ENCODE results near the gene CPXM1.
"Not testable (repeated sequence)": the region's sequence is repeated elsewhere in the genome, so short reads cannot be mapped to it uniquely, and the experiment has no call there.

Gene CPXM1

DNA sequence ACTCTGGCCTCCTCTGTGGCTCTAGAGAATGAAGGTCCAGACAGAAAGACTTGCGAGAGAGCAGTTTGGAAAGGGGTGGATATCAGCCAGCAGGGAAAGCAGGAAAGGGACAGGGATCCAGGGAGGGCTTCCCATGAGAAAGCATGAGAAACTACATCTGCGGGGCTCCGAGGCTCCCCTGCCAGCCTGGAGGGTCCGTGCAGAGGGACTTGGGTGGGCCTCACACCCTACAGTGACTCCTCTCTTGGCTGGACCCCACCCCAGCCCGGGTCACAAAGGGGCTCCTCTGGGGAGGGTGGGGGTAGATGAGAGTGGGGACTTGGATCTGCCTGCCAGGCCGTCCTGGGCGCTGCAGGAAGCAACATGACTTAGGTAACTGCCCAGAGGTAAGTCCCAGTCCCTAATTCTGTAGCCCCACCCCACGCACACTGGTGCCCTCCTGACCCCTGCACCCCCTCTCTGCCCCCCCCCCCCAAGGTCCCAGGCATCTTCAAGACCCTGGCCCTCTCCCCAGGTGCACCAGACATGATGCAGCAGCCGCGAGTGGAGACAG is 15.7 kb upstream of the CPXM1 start, which contains the start of gene TMEM239:
TSS of gene TMEM239 (plus strand) at position 335 of the 553 bp plus-strand sequence. CDS start at position 526, 191 bp downstream.
- Mint-ChIP-seq H3K4me3 (no peak within 1 kb of the TSS), H3K36me3 (no peaks in the 10 kb centered on the region), H3K27ac (peak within 1 kb of the TSS; percentile 64), H3K4me1 (peaks cover 9% of the 10 kb centered on the region), H3K9me3 (peaks cover 5% of the 10 kb centered on the region), H3K27me3 (peaks cover 88% of the 10 kb centered on the region)
- CTCF ChIA-PET, result interaction anchor here (0.9 to 1.5 kb wide), 3 partner anchors 8 to 185 kb away, joined by 3 to 5 read pairs (median 3); no protein-coding TSS in a partner anchor
- no peak for DNase-seq

DNA sequence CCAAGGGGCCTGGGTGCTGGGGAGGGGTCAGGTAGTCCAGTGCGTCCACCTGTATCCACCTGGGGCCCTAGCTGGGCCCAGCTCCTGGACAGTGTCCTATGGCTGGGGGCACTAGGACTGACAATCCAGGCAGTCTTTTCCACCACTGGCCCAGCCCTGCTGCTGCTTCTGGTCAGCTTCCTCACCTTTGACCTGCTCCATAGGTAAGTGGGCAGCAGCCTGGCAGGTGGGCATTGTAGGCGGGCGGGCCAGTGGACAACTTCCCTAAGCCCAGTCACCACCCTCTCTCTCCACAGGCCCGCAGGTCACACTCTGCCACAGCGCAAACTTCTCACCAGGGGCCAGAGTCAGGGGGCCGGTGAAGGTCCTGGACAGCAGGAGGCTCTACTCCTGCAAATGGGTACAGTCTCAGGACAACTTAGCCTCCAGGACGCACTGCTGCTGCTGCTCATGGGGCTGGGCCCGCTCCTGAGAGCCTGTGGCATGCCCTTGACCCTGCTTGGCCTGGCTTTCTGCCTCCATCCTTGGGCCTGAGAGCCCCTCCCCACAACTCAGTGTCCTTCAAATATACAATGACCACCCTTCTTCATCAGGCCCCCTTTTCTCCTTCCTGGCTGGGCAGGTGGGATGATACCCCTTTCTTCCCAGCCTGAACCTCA is 14.9 kb upstream of the CPXM1 start:
- Mint-ChIP-seq H3K9me3 (peaks cover 5% of the 10 kb centered on the region), H3K27me3 (peaks cover 85% of the 10 kb centered on the region), H3K4me3 (no peak overlapping the region), H3K27ac (no peak overlapping the region), H3K36me3 (no peaks in the 10 kb centered on the region), H3K4me1 (peaks cover 6% of the 10 kb centered on the region)
- CTCF ChIA-PET, result no interaction called here
- no peak for DNase-seq

DNA sequence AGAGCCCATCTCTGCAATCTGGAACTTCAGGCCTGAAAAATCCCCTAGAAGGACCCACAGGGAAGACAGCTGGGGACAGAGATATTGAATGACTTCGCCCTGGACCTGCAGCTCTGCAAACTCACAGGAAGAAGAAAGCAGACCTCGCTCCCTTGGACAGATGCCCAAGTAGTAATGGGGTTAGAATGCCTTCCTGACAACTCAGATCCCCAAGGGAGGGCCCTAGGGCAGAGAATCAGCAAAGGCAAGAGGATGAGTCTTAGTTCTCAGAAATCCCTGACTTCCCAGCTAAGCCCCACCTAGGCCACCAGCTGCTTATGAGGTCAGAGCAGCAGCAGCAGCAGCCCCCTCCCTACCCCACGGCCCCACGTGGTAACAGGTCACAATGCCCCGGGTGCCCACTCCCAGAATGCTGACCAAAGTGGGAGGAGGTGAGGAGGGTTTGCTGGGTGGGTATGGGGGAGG is 14.2 kb upstream of the CPXM1 start, which contains the start of gene C20orf141:
TSS of gene C20orf141 (plus strand) at position 401 of the 465 bp plus-strand sequence. CDS start 198 bp downstream, outside the sequence.
- Mint-ChIP-seq H3K4me3 (no peak within 1 kb of the TSS), H3K4me1 (no peaks in the 10 kb centered on the region), H3K27me3 (peaks cover 85% of the 10 kb centered on the region), H3K27ac (peak within 1 kb of the TSS; percentile 64), H3K36me3 (no peaks in the 10 kb centered on the region), H3K9me3 (peaks cover 5% of the 10 kb centered on the region)
- DNase-seq, result no peak
- CTCF ChIA-PET, result no interaction called here

DNA sequence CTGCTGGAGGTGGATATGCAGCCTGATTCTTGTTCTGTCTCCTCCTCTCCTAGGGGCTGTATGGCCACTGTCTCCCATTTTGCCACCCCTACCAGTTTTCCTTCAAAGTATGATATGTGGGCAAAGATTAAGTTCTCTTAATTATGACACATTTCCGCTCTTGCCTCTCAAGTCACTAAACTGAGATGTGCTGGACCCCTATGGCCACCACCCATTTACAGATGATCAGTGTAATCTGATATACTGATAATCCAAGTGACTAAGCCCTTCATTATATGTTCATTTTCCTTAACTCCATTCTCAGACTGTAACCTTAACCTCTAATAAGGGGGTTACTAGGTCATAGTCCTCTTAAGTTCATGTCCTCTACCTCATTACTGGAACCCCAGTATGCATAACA is 13.6 kb upstream of the CPXM1 start:
- Mint-ChIP-seq H3K27me3 (peaks cover 85% of the 10 kb centered on the region), H3K27ac (no peak overlapping the region), H3K4me3 (no peak overlapping the region)

DNA sequence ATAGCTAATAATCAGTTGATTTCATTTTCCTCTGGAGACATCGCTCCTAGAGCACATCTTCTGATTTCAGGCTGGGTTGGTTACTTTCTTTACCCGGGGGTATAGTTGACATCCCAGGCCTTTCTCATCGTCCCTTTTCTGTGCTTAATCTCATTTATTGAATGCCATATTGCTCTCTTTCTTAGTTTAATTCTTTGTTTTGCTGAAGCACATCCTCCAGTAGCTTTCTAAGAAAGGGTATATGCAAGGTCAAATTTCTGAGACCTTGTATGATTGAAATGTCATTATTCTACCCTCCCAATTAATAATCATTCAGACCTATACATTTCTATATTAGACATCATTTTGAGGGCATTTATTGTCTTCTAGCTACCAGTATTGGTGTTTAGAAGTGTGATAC is 11.8 kb upstream of the CPXM1 start:
- Mint-ChIP-seq H3K27ac (no peak overlapping the region), H3K27me3 (peaks cover 85% of the 10 kb centered on the region), H3K36me3 (no peaks in the 10 kb centered on the region), H3K4me1 (no peaks in the 10 kb centered on the region), H3K9me3 (peaks cover 5% of the 10 kb centered on the region), H3K4me3 (no peak overlapping the region)
- no peak for DNase-seq
- CTCF ChIA-PET, result no interaction called here

More for the DNA sequence above, 13.6 kb upstream of the CPXM1 start:
- H3K4me1 Mint-ChIP-seq, result no peaks in the 10 kb centered on the region
- CTCF ChIA-PET, result no interaction called here
- H3K9me3 Mint-ChIP-seq, result peaks cover 5% of the 10 kb centered on the region
- H3K36me3 Mint-ChIP-seq, result no peaks in the 10 kb centered on the region
- DNase-seq, result no peak

DNA sequence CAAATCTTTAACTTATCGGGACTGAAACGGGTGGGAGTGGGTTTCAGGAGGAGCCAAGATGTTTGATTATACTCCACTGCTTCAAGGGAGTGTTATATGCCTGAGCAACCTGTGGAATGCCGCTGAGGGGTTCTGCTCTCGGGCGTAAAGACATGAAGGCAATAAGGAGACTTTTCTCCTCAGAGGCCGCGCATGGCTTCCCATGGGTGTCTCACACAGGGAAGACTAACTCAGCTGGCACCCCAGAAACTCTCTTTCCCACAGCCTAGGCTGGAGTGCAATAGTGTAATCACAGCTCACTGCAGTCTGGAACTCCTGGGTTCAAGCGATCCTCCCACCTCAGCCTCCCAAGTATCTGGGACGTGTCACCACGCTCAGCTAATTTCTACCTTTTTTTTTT is 9.3 kb upstream of the CPXM1 start:
- peaks cover 87% of the 10 kb centered on the region for H3K27me3 Mint-ChIP-seq
- no peaks in the 10 kb centered on the region for H3K36me3 Mint-ChIP-seq
- no peaks in the 10 kb centered on the region for H3K4me1 Mint-ChIP-seq
- H3K4me3 Mint-ChIP-seq, result no peak overlapping the region
- no peak for DNase-seq
- H3K9me3 Mint-ChIP-seq, result peaks cover 5% of the 10 kb centered on the region
- CTCF ChIA-PET, result no interaction called here
- no peak overlapping the region for H3K27ac Mint-ChIP-seq

DNA sequence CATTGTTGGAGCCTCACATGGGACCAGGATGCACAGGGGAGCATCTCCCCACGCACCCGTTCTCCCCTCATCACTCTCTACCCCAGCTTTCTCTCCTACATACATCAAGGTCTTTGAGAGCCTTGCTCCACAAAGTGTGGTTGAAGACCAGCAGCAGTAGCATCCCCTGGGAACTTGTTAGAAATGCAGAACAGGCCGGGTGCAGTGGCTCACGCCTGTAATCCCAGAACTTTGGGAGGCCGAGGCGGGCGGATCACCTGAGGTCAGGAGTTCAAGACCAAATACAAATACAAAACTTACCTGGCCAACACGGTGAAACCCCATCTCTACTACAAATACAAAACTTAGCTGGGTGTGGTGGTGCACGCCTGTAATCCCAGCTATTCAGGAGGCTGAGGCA is 7.5 kb upstream of the CPXM1 start:
- DNase-seq, H3K27ac Mint-ChIP-seq, H3K36me3 Mint-ChIP-seq, H3K9me3 Mint-ChIP-seq, H3K4me3 Mint-ChIP-seq, H3K4me1 Mint-ChIP-seq: not testable (repeated sequence)
- CTCF ChIA-PET, result interaction anchor here (0.9 kb wide), 1 partner anchor 9 kb away, joined by 3 read pairs; the partner anchor contains the start of gene TMEM239
- H3K27me3 Mint-ChIP-seq, result peaks cover 90% of the 10 kb centered on the region

DNA sequence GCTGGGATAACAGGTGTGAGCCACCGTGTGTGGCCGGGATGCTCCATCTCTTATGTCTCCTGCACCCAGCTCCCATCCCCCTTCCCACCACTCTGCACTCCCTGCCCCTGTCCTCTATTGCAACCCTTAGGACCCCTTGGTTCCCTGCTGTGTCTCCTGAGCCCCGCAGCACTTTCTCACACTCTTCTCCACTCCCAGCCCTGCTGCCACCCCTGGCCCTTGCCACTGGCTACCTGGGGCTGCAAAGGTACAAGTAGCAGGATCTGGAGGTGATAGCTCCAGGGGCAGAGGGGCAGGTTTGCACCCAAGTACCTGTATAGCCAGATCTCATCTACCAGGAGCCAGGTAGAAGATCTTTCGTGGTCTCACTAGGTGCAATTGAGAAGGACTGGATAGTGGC is 6.6 kb upstream of the CPXM1 start:
- CTCF ChIA-PET, result no interaction called here
- Mint-ChIP-seq H3K27me3 (peaks cover 94% of the 10 kb centered on the region), H3K4me1 (no peaks in the 10 kb centered on the region), H3K9me3 (peaks cover under 1% of the 10 kb centered on the region), H3K36me3 (no peaks in the 10 kb centered on the region), H3K27ac (no peak overlapping the region), H3K4me3 (no peak overlapping the region)
- no peak for DNase-seq

DNA sequence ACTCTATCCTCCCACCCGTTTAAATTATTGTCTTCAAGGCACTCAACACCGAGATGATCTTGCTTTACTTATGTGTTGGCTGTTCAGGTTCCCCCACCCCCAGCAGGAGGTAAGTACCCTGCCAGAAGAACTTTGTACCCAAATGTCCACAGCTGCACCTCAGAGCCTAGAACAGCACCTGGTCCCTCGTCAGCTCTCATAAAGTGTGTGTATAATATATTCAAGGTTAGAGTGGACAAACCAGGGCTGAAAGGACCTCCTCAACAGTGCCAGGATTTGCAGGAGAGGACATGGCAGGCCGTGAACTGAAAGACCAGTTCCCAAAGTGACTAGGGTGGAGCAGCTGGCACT is 5.9 kb upstream of the CPXM1 start:
- H3K36me3 Mint-ChIP-seq, result no peaks in the 10 kb centered on the region
- peaks cover 96% of the 10 kb centered on the region for H3K27me3 Mint-ChIP-seq
- H3K27ac Mint-ChIP-seq, result no peak overlapping the region
- no peak for DNase-seq
- peaks cover 2% of the 10 kb centered on the region for H3K4me1 Mint-ChIP-seq
- no peaks in the 10 kb centered on the region for H3K9me3 Mint-ChIP-seq
- H3K4me3 Mint-ChIP-seq, result no peak overlapping the region
- CTCF ChIA-PET, result interaction anchor here (1.1 kb wide), 1 partner anchor 53 kb away, joined by 3 read pairs; no protein-coding TSS in a partner anchor

DNA sequence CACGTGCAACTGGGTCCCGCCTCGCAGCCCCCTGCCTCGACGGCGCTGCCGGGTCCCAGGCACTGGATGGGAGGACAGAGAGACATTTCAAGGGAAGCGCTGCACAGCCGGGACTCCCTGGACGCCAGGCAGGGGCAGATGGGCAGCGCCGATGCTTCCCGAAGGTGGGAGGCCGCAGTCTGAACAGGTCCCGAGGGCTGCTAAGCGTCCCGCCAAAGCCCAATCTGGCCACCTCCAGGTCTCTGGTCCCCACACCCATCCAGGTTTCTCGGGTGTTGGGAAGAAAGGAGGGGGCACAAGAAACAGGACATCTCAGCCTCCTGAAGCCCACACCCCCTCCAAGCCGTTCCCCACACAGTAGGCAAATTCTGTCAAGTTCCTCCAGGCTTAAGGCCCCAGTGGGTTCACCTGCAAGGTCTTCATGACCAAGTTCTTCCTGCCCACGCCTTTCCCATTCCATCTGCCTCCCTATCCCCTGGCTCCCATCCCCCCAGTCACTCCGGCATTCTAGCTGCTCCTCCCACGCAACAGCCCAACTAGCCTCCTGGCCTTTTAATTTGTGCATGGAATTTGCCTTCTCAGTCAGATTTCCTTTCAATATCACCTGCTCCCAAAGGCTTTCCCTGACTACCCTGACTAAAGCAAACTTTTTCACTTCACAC is 5.4 kb upstream of the CPXM1 start:
- H3K27me3 Mint-ChIP-seq, result peaks cover 97% of the 10 kb centered on the region

DNA sequence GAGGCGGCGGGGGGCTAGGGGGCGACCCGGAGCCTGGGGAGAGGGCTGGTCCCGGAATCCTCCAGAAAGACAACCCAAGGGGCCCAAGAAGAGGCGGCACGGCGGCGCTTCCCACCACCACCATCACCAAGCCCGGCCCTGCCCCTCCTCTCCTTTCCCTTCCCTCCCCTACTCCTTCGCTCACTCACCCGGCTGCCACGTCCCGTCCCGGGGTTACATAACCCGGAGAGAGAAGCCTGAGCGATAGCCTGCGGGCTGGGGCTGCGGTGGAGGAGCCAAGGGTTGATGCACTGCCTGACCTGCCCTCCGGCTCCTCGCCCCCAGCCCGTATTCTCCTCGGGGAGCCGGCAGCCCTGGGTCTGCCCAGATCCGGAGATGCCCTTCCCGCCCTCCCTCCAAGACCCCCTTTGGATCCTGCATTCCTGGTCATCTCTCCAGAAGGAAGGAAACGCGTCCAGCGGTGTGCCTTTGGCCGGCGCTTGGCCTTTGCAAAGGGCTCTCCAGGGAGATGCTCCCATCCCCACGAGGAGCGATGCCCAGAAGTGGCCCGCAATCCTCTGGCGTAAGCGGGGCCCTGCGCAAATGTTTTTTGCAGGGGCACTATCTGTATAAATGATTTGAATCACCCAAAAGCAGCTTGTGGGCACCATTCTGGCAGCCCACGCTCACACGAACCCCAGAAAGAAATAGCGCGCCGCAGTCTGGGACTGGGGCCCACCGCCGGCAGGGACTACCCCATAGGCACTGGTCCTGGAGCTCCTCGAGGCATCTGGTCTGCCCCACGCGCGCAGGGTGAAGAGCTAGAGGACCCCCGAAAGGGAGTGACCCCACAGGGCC is 4.6 kb upstream of the CPXM1 start:
- Mint-ChIP-seq H3K27me3 (peaks cover 99% of the 10 kb centered on the region), H3K9me3 (no peaks in the 10 kb centered on the region), H3K4me1 (peaks cover 10% of the 10 kb centered on the region), H3K27ac (no peak overlapping the region), H3K36me3 (peaks cover under 1% of the 10 kb centered on the region), H3K4me3 (no peak overlapping the region)
- no peak for DNase-seq
- CTCF ChIA-PET, result interaction anchor here (1.1 kb wide), 1 partner anchor 52 kb away, joined by 3 read pairs; no protein-coding TSS in a partner anchor

More for the DNA sequence above, 5.4 kb upstream of the CPXM1 start:
- Mint-ChIP-seq H3K4me1 (peaks cover 7% of the 10 kb centered on the region), H3K9me3 (no peaks in the 10 kb centered on the region), H3K36me3 (no peaks in the 10 kb centered on the region), H3K27ac (no peak overlapping the region), H3K4me3 (no peak overlapping the region)
- CTCF ChIA-PET, result interaction anchor here (1.1 kb wide), 1 partner anchor 53 kb away, joined by 3 read pairs; no protein-coding TSS in a partner anchor
- no peak for DNase-seq

DNA sequence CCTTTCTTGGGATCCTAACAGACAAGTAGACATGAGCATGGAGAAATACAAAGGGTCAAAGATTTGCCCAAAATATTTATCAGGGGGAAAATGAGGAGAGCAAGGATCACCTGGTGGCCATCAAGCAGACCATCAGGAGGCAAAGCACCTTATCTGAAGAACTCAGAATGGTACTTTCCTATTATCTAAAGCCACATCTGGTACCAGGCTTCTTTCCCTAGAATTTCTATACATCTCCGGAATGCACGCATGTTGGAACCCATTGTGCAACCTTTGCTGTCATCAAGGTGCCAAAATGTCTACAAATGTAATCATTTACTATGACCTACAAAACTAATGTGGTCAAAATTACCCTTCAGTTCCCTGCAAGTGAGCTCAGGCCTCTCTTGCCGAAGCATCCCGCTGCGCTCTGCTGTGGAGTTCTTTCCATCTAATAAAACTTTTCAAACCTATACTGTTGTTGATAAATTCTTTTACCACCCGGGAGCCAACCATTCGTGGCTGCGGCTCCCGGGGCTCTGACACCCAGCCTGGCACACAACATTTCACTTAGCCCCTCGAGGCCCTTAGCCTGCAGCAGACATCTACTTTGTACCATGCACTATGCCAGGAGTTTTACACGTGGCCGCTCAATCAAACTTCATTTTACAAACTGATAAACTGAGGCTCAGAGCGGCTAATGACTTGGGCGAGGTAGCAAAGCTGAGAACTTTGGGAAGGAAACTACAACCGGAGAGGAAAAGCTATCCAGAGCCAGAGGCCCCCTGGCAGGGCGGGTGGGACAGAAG is 3.8 kb upstream of the CPXM1 start:
- Mint-ChIP-seq H3K27ac (no peak overlapping the region), H3K4me1 (peaks cover 19% of the 10 kb centered on the region), H3K36me3 (peaks cover 4% of the 10 kb centered on the region), H3K27me3 (peaks cover 99% of the 10 kb centered on the region), H3K9me3 (no peaks in the 10 kb centered on the region), H3K4me3 (no peak overlapping the region)
- no peak for DNase-seq
- CTCF ChIA-PET, result no interaction called here

DNA sequence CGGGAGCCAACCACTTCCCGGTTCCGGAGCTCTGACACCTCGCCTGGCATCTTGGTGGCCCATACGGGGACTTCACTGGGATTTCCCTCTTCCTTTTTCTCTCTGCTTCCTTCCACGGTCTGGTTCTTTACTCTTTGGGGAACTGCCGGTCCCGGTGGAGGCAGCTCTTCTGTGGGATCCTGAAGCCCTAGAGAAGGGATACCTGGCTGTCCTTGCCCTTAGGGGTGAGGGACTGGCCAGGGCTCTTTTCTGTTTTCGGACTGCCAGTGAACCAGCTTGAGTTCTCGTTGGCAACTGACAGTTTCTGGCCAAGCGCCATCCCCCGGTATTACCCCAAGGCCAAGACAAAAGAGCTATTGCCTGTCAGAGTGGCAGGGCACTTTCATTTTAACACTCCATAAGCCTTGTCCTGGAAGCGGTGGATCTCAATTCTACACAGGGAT is 880 bp upstream of the CPXM1 start:
- Mint-ChIP-seq H3K9me3 (no peaks in the 10 kb centered on the region), H3K36me3 (peaks cover 4% of the 10 kb centered on the region), H3K27me3 (peaks cover 95% of the 10 kb centered on the region), H3K4me1 (peaks cover 24% of the 10 kb centered on the region), H3K27ac (no peak overlapping the region), H3K4me3 (peak overlapping the region; percentile 61)
- CTCF ChIA-PET, result no interaction called here
- no peak for DNase-seq
